Posterior cingulate gyrus (tissue), 11 donors: Measurements from ENCODE around the gene RNGTT.

Source experiments
- DNase-seq, 10 donors: peaks; one replicate each; pipeline versions ENCODE4 v3.0.0 to v3.0.0-alpha.2; 2020 to 2021; ENCODE audit warnings: mixed read lengths in 3 of 10
- intact Hi-C: fragments of 100-400 bp; cut with DNase I; formaldehyde crosslinking; loops from one replicate; pipeline ENCODE4 v1.15.1; 2023

Gene RNGTT

DNA sequence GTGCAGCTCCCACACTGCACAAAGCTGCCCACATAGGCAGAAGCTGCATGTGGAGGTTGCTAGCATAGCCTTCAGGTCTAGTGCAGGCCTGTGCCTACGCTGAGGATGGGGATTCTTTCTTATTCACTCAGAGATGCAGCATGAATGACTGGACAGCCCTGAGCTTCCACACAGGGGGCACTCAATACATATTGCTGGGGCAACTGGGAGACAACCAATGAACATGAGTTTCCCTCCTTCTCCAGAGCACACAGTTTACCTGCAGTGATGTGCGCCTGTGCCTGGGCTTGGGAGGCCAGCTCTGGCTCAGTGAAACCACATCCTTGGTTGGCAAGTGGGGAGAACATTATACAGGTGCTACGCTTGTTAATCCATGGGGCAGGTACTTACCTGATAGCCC is 389.9 kb downstream of the RNGTT start:
- intact Hi-C loops, result no loop called here
- no peak for DNase-seq

DNA sequence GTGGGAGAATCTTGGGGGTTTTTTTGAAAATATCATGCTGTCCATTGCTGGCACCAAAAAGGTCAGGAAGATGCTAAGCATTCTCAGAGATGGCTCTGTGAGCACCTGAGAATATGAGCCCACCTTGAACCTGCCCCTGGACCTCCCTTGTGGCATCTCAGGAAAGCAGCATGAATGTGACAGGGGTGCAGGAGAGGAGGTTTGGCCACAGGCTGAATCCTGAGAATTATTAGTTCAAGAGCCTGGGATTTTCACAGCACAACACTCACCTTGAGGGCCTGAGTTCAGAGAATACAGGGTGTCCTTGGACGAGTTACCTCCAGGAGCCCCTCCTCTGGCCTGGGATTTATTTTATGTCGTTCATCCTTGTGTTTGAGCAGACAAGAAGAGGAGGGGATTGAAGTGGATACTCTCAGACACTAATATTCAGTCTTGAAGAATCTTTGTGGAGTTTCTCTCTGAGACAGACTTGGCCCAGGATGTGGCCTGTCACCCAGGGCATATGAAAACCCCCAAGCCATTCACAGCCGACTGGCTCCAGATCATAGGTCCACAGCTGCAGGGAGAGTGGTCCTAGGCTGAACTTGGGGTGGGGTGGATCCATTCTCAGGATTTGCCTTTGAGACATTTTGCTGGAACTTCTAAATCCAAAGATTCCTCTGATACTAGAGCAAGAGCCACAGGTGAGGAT is 390.8 kb downstream of the RNGTT start:
- intact Hi-C loops, result no loop called here
- no peak for DNase-seq

DNA sequence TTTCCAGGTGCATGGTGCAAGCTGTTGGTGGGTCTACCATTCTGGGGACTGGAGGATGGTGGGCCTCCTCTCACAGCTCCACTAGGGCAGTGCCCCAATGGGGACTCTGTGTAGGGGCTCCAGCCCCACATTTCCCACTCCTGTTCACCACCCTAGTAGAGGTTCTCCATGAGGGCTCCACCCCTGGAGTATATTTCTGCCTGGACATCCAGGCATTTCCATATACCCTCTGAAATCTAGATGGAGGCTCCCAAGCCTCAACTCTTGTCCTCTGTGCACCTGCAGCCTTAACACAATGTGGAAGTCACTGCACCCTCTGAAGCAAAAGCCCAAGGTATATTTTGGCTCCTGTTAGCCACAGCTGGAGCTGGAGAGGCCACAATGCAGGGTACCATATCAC is 393.5 kb downstream of the RNGTT start:
- no peak for DNase-seq
- intact Hi-C loops, result no loop called here

DNA sequence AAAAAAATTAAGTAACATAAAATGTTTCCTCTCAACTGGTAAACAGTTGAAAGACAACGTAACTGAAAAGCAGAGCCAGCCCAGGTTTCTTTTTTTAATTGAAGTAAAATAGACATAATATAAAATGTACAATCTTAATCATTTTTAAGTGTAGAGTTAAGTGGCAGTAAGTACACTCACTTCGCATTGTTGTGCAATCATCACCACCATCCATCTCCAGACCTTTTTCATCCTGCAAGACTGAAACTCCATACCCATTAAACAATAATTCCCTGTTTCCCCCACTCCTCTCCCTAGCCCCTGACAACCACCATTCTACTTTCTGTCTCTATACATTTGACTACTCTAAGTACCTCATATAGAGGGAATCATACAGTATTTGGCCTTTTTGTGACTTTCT is 395.7 kb downstream of the RNGTT start:
- intact Hi-C loops, result no loop called here
- no peak for DNase-seq

DNA sequence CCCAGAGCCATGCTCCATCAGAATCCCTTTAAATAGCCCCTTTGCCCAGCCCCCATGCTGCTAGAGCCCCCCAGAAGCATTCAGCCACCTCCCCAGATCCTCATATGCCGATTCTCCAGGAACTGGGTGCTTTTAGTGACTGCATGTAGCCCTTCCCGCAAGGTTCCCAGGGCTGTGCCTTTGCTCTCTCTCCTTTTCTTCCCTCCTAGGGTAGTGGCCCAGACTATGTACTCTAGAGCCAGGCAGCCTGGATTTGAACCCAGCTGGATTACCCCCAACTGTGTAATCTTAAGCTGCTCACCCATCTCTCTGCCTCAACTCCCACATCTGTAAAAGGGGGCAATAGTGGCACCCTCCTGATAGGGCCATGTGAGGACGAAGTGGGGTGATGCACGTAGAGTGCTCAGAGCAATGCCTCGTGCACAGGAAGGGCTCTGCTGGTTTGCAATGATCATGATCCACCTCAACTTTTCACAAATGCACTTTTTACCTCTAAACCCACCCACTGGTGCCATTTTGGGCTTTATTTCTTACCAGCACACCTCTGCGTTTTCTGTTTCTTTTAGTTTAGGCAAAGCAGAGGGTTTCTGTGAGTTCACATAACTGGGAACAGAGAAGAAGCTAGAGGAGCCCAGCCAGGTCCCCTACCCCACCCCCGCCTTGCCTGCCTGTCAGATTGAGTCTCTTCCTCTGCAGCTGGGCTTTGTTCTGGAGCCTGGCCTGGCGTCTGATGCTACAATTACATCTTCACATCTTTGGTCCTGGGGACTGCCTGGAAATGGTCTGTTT is 396.5 kb downstream of the RNGTT start:
- DNase-seq, result no peak

DNA sequence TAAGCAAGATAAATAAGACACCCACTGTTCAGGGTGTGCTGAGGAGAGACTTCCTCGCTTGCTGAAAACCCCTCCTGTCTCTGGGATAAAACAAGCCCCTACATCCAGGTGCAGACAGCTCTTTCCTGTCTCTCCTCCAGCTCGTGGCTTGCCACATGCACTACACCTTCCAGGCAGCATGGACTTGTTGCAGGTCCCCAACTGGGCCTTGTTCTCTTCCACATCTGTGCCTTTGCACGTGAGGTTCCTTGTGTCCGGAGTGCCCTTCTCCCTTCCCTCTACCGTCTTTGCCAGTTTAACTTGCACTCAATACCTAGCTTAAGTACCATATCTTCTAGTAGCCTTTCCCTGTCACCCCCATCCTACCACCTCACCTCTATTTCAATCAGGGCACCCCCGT is 397.6 kb downstream of the RNGTT start:
- intact Hi-C loops, result no loop called here

More for the DNA sequence above, 396.5 kb downstream of the RNGTT start:
- intact Hi-C loops, result no loop called here

DNA sequence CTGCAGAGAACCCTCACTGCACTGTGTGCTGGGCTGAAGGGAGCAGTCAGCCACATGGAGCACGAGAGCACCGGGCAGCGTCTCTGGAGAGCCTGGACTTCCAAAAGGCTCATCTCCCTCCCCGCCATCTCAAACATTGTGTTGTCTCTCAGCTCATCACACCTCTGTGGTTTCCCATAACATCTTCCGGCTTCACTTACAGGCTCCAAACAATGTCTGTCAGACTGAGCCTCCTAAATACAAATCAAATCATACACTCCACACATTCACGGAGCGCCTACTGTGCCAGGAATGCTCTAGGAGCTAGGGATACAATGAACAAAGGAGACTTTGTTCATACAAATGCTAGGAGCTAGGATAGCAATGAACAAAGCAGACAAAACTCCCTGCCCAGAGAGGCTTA is 398.0 kb downstream of the RNGTT start:
- intact Hi-C loops, result no loop called here
- no peak for DNase-seq

More for the DNA sequence above, 397.6 kb downstream of the RNGTT start:
- DNase-seq, result no peak

DNA sequence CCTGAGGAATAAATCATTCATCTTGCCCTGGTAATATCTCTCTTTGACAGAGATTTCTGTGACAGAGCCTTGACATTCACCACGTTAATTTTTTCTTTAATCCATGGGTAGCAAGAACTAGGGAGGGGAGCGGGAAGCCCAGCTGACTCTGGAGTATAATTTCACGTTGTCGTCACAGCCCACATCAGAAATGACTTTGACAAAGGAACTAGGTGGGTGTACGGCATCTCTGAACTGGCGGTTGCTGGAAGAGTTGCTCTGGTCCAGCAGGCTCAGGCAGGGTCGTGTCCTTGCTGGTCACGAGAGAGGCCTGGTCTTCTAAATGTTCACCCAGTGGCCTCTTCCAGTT is 400.2 kb downstream of the RNGTT start:
- intact Hi-C loops, result no loop called here
- no peak for DNase-seq

DNA sequence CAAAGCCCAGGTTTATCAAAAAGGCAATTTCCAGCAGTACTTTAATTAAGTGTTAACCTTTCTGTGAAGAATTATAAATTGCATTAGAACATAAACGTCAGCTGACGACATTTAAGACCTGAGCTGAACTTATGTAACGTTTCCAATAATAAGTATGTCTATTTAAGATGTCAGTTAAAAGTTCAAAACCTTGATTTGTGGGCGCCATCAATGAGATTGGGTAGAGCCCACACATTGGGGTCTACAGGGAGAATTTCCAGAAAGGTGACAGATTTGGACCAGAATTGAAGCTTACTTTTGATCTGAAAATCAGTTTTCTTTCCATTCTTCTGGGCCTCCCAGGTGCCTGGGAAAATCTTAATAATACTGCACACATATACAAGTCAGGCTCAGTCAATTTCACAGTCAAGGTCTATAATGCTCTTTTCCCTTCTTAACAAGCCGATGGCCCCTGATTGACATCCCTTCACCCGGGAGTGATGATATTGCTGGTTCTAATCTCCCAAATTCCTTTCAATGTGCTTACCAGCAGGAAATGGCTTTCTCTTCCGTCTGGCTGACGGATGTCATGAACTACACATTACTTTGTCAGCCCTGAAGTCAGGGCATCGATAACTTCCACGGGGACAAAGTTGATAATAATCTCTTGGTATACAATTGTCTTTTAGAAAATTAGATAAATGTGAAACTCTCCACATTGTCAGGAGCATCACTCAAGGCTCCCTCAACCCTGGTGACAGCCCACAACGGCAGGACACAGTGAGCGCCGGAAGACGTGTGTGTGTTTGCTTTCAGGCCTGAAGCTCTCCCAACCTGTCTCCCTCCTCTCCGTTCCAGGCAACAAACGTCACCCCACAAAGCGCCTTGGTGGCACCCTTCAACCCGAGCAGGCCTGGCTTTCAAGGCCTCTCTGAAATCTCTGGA is 400.8 kb downstream of the RNGTT start:
- no peak for DNase-seq
- intact Hi-C loops, result no loop called here

DNA sequence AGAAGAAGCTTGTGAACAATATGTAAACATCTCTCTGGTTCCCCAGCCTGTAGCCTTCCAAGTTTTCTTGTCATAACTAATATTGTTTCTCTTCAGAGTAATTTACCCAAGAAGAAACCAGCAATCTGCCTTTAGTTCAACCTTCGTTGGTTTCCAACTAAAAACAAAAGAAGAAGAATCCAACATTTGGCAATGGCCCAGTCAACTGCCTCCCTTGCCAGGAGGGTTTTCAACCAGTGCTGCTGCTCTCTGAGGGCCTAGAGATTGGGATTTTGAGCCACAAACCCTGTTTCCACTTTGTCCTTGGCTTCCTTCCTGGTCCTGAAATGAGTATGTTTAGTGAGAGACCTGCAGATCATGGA is 401.5 kb downstream of the RNGTT start:
- intact Hi-C loops, result no loop called here
- DNase-seq, result no peak

DNA sequence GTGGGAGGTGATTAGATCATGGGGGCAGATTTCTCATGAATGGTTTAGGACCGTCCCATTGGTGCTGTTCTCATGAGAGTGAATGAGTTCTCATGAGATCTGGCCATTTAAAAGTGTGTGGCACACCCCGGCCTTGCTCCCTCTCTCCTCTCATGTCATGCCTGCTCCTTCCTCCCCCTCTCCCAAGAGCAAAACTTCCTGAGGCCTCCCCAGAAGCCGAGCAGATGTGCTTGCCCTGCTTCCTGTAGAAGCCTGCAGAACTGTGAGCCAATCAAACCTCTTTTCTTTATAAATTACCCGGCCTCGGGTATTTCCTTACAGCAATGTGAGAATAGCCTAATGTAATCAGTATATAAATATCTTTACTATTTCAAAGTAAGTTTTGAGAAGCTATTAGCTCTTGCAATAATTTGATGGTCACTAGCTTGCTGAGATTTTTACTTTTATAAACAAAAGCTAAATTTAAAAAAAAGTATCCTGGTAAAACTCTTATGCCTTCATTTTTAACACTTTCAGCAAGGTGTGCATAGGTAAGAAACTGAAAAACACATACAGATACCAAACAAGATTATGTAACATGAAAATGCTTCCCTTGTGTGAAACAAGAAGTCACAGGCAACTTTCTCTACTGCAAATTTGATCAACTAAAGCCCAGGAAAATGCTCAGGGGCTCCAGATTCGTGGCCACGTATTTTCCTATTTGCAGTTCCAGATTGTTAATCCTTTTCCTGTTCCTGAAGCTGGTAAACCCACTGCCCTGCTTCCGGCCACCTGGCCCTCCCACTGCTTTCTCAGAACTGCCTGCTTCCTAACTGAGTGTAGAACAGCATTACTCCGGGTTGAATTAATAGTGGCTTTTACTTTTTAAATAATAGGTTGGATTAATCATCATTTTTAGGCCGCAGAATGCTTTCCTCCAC is 402.1 kb downstream of the RNGTT start:
- intact Hi-C loops, result no loop called here
- DNase-seq, result no peak
